Brain microvascular endothelial cell (primary cell): ENCODE measurements around the gene FLAD1.

Experiments
- DNase-seq: peaks from one replicate; pipeline ENCODE4 v3.0.0-alpha.2; 2020
- H3K27ac ChIP-seq: fragments of 250-450 bp; sonication (Bioruptor Pico); 2 replicates; pipeline ENCODE4 v1.5.1; 2020; ENCODE audit warnings: mild to moderate bottlenecking, moderate library complexity
- H3K27me3 ChIP-seq: fragments of 250-450 bp; sonication (Bioruptor Pico); replicated peaks from 2 replicates; pipeline ENCODE4 v1.5.1; 2020; ENCODE audit warnings: mild to moderate bottlenecking
- H3K36me3 ChIP-seq: fragments of 250-450 bp; sonication (Bioruptor Pico); replicated peaks from 2 replicates; pipeline ENCODE4 v1.5.1; 2020; ENCODE audit warnings: mild to moderate bottlenecking
- H3K4me3 ChIP-seq: 2 replicates; pipeline ENCODE4 v1.5.1; 2011; ENCODE audit warnings: low read depth, mild to moderate bottlenecking, control low read depth, low read length, moderate library complexity
- in situ Hi-C: cut with HindIII; loops from 2 replicates; pipeline ENCODE4 v1.10.0; 2017; ENCODE audit warnings: low sequenced_read_pairs, low pct_ligation_motif_present
- TF ChIP-seq, protein P1 (sequence below): IDR thresholded peaks from 2 replicates; pipeline ENCODE4 v1.5.1; 2011; ENCODE audit warnings: low read depth, mild to moderate bottlenecking, moderate library complexity, low read length, control low read depth, inconsistent platforms; ENCODE audit errors: missing control alignments

The FLAD1 gene

DNA sequence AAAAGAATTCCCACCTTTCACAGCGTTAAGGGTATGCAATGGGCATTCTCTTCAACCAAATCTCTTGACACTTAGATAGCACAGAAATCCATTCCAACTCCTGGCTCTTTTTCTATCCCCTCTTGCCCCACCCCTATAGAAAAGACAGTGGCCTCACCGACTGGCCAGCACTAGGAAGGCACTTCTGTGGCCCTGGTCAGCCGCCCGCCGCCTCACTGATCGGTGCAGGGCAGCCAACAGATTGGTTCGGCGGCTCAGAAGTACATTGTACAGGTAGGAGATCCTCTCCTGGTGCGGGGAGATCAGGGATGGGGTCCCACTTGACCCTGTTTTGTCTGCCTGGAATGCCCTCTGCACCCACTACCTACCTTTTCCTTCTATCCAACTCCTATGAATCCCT lies 41.2 kb downstream of the FLAD1 start:
- H3K27ac ChIP-seq: no peak overlapping the region
- no peak for DNase-seq
- no peak overlapping the region for H3K4me3 ChIP-seq
- TF ChIP-seq, protein P1, sequence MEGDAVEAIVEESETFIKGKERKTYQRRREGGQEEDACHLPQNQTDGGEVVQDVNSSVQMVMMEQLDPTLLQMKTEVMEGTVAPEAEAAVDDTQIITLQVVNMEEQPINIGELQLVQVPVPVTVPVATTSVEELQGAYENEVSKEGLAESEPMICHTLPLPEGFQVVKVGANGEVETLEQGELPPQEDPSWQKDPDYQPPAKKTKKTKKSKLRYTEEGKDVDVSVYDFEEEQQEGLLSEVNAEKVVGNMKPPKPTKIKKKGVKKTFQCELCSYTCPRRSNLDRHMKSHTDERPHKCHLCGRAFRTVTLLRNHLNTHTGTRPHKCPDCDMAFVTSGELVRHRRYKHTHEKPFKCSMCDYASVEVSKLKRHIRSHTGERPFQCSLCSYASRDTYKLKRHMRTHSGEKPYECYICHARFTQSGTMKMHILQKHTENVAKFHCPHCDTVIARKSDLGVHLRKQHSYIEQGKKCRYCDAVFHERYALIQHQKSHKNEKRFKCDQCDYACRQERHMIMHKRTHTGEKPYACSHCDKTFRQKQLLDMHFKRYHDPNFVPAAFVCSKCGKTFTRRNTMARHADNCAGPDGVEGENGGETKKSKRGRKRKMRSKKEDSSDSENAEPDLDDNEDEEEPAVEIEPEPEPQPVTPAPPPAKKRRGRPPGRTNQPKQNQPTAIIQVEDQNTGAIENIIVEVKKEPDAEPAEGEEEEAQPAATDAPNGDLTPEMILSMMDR: no peak
- in situ Hi-C loops: no loop called here
- no peaks in the 10 kb centered on the region for H3K36me3 ChIP-seq
- no peaks in the 10 kb centered on the region for H3K27me3 ChIP-seq

DNA sequence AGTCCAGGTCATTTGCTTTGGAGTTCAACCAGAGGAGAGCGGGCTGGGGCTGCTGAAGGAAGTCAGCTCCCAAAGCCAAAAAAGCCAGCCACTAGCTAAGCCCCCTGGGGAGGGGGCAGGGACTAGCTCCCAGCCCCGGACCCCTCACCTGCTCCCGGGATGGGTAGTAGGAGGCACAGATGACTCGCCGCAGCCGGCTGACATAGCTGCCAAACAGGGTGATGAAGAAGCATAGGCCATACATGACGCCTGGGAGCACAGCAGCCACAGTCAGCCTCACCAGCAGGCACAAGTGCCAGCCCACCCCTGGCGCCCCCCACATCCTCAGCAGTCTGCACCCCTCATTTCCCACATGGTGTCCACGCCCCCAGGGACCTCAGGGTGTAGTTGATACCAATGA lies 43.0 kb downstream of the FLAD1 start:
- in situ Hi-C loops: no loop called here
- H3K27me3 ChIP-seq: no peaks in the 10 kb centered on the region
- TF ChIP-seq, protein P1: no peak
- H3K4me3 ChIP-seq: no peak overlapping the region
- no peak overlapping the region for H3K27ac ChIP-seq
- H3K36me3 ChIP-seq: no peaks in the 10 kb centered on the region
- no peak for DNase-seq

DNA sequence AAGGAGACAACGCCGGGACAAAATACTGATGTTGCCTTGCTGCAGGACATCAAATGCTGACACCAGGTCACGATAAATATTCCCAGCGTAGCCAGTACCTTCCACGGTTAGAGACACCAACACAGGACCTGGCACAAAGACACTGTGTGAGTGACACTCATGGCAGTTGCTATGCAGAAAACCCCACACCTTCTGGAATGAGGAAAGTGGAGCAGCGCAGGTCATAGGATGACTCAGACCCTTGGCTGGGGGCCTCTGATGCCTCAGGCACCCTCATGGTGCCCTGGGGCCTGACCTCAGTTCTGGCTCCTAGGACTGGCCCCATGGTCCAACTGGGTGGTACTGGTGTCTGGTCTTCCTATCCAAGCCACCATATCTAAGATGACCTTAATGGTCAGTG lies 43.4 kb downstream of the FLAD1 start:
- TF ChIP-seq, protein P1: no peak
- no peak for DNase-seq
- Histone ChIP-seq H3K36me3 (no peaks in the 10 kb centered on the region), H3K27ac (no peak overlapping the region), H3K4me3 (no peak overlapping the region), H3K27me3 (no peaks in the 10 kb centered on the region)
- in situ Hi-C loops: no loop called here

DNA sequence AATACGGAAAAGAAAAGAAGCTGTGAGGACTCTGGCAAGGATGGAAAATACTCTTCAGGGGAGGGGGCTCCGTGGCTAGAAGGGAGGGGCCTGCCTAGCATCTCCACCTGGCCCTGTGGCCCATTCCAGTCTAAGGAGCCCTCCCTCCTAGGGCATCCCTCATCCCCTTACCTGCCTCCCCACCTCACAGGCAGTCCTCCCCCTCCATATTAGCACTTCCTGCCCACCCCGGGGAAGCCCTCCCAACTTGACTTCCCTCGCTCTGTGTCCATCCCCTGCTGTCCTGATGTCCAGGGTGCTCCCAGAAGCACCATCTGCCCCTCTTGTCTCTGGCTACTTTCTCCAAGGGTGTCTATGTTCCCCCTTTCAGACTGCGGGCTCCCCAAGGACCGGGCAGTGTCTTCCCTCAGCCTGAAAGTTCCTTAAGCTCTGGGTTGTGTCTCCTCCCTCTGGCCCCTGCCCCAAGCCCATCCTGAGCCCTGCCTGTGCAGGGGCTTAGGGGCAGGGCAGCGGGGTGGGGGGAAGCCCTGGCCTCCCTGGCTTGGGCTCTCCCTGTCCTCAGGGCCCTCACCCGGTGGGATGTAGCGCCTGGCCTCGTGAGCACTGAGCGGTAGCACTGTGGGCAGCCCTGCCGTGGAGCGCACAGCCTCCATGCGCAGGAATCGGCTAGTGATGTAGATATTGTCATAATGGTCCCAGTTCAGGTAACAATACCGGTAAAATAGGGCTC lies 46.5 kb downstream of the FLAD1 start:
- DNase-seq: no peak
- H3K27ac ChIP-seq: no peak overlapping the region
- in situ Hi-C loops: no loop called here
- TF ChIP-seq, protein P1: no peak
- H3K4me3 ChIP-seq: no peak overlapping the region
- no peaks in the 10 kb centered on the region for H3K27me3 ChIP-seq
- no peaks in the 10 kb centered on the region for H3K36me3 ChIP-seq

DNA sequence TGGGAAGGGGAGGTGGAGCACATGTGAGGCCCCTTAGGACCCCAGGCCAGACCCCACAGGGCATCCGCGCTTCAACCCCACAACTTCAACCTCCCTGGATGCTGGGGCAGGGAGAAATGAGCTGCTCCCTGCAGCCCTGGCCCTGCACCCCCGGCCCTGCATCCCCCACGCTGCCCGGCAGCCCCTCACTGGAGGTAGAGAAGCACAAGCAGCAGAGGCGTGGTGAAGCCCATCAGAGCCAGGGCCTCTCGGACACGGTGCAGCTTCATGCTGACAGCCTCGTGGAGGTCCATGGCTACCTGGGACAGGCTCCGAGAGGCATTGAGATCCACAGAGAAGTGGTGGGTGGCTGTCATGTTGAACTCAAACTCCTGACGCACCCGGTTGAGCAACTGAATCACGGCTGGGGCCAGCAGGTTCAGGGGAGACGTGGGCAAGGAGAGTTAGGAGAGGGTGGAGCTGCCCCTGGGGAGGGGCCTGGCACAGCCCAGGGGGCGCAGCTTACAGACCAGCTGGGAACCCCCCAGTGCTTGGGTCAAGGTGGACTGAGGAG lies 47.2 kb downstream of the FLAD1 start:
- DNase-seq: no peak
- Histone ChIP-seq H3K27ac (no peak overlapping the region), H3K36me3 (no peaks in the 10 kb centered on the region), H3K4me3 (no peak overlapping the region), H3K27me3 (no peaks in the 10 kb centered on the region)
- in situ Hi-C loops: no loop called here
- TF ChIP-seq, protein P1: no peak

- in situ Hi-C loops: no loop called here
- H3K27me3 ChIP-seq: no peaks in the 10 kb centered on the region
- TF ChIP-seq, protein P1: no peak
- no peak for DNase-seq
- H3K27ac ChIP-seq: no peak overlapping the region
- H3K36me3 ChIP-seq: no peaks in the 10 kb centered on the region
- H3K4me3 ChIP-seq: no peak overlapping the region
Observed at GRCh38 chr1:155030899-155031298, 47.8 kb downstream of the FLAD1 start.
